GF-D8 (cell line): ENCODE data around the gene ZKSCAN3.
A peak's percentile ranks its signal among the peaks of the same experiment; 100 is the strongest.
"Not testable (repeated sequence)": the region's sequence is repeated elsewhere in the genome, so short reads cannot be mapped to it uniquely, and the experiment has no call there.

ENCODE experiments used
- DNase-seq: peaks from one replicate; lab custom pipeline; 2025; lab: John Stamatoyannopoulos, UW

The ZKSCAN3 gene

DNA sequence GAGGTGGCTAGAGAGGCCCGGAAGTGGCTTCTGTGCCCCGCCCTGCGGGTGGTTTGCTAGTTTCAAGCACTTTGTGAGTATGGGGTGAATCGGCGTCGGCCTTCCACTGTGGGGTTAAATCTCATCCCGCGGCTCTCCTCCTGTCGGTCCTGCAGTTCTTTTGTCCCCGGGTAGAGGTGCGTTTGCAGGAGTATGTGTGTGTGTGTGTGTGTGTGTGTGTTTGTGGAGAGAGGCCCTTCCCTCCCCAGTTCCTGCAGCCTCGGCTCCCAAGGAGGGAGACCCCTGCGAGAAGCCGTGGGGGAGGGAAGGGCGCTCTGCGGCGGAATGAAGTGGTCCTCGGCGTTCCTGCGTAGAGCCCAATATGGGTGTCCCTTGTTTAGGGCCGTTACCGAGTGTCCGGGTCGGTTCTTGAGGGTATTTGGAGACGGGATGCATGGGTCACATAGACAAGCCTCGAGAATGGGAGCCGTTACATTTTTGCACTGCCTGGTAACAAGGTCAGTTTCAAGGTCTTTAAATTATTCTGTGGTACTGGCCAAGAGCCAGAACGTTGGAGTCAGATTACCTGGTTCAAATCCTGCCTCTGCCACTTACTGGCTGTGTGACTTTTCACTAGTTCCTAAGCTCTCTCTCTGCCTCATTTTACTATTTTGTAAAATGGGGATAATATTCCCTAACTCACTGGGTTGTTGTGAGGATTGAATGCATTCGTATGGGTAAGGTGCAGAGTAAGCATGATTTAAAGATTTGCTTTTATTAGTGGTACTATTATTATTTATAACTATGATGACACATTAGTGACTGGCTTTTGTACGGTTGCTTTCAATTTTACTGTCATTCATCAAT lies at the start of gene ZKSCAN3:
ZKSCAN3 (plus strand) TSS at position 56 of the 846 bp plus-strand sequence. CDS start 9,640 bp downstream, outside the sequence.
- DNase-seq, result peak; percentile 54

DNA sequence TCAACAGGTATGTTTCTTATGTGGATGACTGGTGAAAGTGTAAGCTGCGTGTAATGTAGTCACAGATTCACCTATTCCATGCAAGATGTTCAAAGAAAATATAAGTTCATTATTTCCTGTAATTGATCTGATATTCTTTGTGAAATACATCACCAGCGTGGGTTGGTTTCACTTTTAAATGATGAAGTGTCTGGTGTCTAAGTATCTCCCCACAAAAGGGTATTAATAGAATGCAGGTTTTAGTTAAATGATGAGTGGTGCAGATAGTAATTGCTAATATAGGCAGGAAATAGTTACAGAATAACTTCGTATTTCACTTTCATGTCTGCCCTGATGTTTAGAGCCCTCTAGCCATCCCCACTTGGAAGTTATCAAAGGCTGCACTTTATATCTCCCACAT lies 46.2 kb upstream of the ZKSCAN3 start:
- no peak for DNase-seq

DNA sequence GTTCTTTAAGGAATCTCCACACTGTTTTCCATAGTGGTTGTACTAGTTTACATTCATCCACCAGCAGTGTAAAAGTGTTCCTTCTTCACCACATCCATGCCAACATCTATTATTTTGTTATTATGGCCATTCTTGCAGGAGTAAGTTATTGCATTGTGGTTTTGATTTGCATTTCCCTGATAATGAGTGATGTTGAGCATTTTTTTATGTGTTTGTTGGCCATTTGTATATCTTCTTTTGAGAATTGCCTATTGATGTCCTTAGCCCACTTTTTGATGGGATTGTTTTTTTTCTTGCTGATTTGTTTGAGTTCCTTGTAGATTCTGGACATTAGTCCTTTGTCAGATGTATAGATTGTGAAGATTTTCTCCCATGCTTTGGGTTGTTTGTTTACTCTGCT lies 43.4 kb upstream of the ZKSCAN3 start:
- DNase-seq, result not testable (repeated sequence)

DNA sequence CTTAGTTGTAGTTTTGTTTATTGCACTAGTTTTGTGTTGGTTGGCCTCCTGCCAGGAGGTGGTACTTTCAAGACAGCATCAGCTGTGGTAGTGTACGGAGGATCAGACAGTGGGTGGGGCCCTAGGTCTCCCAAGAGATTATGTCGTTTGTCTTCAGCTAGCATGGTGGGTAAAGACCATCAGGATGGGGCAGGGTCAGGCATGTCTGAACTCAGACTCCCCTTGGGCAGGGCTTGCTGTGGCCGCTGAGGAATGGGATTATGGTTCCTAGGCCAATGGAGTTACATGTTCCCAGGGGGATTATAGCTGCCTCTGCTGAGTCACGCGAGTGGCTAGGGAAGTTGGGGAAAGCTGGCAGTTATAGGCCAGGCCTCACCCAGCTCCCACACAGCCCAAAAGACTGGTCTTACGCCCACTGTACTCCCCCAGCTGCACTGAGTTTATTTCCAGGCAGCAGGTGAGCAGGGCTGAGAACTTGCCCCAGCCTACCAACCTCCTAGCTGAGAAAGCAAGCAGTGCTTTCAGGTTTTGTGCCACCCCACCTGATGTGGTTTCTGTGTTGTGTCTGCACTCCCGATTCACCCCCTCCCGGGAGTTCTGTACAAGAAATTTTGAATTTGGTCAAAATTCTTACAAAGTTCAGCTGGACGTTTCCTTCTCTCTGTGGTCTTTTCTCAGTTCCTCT lies 38.5 kb upstream of the ZKSCAN3 start:
- no peak for DNase-seq

DNA sequence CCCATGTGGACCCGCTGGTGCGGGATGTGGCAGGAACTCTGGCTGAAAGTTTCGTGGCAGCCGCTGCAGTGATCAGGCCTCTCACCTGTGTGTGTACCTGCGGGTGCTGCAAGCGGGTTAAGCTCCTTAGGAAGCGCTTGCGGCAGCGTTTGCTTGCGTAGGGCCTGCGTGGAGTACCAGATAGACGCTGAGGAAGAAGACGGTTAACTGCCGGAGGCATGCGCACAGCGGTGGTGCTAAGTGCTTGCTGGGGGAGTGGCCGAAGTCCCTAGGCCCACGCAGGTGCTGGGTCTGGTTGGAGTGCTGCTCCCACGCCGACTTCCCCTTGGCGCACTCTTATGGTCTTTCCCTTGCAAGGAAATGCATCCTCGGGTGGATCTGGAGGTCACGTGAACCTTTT lies 36.8 kb upstream of the ZKSCAN3 start:
- DNase-seq, result no peak

DNA sequence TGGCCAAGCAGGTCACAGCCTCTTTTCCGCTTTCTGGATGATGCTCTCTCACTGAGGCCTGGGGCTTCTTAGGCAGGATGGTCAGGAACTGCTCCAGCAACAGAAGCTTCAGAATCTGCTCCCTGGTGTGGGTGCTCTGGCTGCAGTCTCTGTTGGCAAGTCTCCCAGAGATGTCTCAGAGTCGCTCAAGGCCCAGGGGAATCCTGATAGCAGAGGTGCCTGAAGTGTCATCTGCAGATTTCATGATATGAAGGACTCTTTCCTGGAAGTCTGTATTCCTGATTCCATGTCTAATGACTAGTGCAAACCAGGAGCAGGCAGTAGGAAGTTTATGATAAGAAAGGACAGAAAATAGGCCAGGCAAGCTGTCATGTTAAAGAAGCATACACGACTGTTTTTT lies 34.1 kb upstream of the ZKSCAN3 start:
- no peak for DNase-seq

DNA sequence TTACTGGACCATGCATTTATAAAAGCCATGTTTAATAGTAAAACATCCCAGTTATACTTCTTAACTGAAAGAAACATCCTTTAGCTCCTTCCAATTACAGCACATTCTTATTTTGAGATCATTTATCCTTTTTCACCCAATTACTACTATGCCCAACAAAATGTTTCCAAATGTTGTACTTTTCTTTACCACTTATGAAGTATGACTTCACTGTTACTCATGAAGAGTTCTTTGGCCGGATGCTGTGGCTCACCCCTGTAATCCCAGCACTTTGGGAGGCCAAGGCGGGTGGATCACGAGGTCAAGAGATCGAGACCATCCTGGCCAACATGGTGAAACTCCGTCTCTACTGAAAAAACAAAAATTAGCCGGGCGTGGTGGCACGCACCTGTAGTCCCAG lies 31.9 kb upstream of the ZKSCAN3 start:
- not testable (repeated sequence) for DNase-seq

DNA sequence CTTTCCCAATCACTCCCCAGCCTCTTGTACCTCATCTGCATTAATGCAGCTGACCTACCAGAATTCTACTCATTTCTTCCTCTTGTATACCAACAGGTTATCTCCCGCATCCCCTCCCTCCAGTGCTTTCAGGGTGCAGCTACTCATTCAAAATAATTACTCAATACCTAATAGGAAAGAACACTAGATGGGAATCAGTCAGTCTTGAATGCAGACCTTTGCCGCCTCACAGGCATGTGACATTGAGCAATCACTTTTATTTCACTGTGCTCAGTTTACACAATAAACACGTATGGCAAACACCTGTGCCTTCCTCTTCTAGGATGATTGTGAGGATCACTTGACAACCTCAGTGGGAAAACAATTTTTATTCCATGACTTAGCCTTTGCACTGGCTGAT lies 27.1 kb upstream of the ZKSCAN3 start:
- DNase-seq, result no peak

DNA sequence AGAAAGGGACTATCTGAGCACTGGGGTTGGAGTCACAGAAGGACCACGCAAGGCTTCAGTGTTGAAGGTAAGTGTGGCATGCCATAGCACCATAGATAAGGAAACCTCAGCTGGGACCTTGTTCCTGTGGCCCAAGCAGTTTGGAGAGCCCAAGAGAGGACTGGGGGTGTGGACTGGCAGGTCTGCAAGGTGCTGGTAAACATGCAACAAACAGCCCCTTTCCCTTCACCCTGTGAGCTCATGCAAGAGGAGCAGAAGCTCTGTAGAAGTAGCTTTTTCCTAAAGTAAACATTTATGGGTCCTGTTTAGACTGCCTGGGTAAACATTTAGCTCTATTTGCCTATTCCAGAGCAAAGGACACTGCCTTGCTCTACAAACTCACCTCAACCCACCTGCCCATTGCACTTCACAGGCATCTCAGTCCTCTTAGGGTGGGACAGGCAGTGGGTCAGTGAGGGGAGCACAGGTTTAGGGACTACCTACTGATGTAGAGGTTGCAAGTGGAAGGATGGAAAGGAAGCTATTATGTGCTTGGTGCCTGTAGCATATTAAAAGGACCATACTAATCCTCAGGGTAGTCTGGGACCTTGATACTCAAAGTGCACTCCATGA lies 25.8 kb upstream of the ZKSCAN3 start:
- no peak for DNase-seq

DNA sequence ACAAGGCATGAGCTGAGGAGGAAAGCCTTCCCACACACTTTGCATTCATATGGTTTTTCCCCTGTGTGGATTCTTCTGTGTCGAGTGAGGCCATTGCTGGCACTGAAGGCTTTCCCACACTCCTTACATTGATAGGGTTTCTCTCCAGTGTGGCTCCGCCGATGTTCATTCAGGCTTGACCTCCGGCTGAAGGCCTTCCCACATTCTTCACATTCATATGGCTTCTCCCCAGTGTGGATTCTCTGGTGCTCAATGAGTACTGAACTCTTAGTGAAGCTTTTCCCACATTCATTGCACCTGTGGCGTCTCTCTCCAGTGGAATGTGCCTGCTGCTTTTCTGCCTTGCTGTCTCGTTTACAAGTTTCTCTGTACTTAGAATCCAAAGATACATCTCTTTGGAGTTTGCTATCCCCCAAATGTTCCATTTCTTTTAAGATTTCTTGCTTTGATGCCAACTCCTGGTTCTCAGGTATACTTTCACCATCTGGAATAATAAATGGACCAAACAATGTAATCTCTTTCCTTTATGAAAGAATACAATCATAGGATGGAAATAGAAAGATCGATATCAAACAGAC lies 23.3 kb upstream of the ZKSCAN3 start:
- DNase-seq, result no peak

DNA sequence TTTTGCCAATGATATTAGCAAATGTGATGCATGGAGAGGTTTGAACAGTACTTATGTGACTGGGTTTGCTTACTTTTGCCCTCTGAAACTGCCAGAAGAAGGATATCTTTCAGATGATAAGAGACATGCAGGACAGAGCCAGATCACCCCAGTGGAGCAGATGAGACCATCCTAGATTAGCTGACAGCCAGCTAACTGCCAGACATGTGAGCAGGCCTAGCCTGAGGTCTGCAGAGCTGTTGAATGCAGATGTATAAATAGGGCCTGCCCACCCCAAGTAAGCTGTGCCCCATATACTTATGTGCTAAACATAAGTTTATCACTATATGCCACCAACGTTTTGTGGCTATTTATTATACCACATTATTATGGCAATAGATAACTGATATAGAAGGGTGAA lies 19.7 kb upstream of the ZKSCAN3 start:
- DNase-seq, result no peak

DNA sequence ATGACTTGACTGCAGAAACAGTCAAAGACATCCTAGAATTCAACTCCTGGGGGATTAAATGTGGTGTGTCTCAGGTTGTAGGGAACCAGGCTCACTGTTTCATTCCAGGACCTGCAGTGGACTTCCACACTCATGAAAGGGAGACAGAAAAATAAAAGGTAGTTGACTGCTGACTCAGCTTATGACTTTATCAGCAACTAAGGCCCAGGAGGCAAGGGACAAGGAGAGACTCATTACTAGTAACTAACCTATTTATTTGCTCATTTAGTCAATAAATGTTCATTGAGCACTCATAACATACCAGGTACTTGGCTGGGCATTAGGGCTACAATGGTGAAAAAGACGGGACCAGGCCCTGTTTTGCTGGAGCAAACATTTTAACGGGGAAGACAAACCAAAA lies 16.7 kb upstream of the ZKSCAN3 start:
- DNase-seq, result no peak

DNA sequence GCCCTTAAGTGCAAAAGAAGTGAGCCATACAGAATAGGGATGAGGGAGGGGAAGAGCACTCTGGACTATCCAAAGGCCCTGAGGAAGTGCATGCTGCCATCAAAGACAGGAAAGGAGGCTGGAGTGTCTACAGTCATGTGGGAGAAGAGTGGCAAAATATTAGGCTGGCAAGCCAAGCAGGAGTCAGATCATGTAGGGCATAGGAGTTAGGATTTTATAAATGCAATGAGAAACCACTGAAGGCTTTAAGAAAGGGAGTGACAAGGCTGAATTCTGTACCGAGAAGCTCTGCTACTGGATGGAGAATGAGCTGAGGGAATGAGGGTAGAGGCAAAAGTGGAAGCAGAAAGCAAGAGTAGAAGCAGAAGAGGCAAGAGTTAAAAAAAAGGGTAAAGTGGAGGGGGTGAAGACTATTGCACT lies 16.1 kb upstream of the ZKSCAN3 start:
- no peak for DNase-seq

DNA sequence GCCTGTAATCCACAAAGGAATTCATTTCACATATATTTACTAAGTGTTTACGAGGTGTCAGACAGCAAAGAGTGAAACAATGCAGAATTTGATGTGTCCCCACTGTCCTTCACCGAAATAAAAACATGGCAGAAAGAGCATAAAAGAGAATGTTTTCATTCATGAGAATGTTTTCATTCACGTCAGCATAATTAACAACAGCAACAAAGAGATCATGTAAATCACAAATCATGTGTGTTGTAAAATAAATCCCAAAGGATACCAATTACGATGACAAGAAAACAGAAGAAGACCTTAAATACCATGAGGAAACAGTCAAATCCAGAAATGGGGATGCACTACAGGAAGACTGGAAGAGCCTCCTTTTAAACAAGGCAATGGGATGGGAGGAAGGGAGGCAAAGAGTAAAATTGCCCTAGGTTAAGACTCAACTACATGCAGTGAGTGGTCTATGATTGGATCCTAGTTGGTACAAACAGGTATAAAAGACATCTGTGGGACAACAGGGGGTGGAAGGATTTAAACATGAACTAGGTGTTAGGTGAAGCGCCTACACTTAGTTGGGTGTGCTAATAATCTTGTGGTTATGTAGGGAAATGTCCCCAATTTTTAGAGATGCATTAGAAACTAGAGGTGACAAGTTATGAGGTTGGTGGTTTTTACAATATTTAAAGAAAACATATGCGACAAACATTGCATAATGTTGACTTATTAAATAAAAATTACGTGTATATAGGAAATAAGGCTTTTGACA lies 15.3 kb upstream of the ZKSCAN3 start:
- DNase-seq, result no peak

DNA sequence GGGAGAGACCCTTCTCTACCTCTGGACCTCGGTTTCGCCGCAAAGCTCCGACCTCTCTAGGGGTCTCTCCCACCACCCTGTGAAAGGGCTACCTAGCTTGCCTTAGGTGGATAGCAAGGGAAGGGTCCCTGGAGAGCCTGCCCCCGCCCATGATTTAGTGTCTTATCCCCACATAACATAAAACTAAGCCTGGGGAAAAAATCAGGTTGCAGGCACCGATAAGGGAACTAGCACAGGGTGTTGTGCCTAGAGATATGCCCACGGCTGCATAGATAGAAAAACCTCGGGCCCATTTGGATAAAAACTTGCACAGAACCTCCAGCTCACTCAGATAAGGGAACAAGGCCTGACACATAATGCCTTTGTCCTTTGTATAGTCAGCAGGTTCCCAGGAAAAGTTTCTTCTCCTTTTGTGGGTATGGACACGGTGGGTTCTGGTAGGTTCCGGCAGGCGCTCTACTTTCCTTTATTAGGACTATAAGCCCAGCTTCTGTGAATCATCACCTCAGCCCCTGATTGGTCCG lies 14.6 kb upstream of the ZKSCAN3 start:
- no peak for DNase-seq

DNA sequence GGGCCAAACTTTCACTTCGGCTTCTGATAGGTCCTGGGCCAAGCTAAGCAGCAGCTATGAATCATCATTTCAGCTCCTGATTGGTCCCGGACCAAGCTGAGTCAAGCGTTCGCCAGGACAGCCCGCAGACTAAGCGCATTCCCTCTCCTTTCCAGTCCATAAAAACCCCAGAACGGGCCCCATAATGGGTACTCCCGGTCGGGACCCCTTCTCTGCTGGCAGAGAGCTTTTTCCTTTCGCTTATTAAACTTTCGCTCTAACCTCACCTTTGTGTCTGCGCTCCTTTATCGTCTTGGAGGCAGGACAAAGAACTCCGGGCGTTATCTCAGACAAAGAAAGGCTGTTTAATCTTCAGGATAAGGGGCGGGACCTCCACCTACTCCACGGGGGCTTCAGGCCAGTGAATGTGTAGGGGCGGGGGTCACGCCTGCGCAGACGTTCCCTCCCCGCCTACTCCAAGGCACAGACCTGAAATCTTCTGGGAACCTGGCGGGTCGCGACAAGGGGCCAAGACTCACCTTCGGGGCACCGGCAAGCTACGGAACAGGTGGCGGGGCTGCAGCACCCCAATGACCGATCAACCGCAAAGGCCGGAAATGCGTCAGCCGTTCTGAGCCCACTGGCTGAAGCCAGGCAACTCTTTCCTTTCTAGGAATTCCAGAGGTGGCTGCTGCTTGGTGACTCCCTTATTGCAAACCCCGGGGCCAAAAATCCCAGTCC lies 14.0 kb upstream of the ZKSCAN3 start, which contains the start of gene ZSCAN31:
ZSCAN31 (minus strand) TSS at position 585 of the 720 bp plus-strand sequence. CDS start 6,465 bp downstream, outside the sequence.
- peak; percentile 93 for DNase-seq

DNA sequence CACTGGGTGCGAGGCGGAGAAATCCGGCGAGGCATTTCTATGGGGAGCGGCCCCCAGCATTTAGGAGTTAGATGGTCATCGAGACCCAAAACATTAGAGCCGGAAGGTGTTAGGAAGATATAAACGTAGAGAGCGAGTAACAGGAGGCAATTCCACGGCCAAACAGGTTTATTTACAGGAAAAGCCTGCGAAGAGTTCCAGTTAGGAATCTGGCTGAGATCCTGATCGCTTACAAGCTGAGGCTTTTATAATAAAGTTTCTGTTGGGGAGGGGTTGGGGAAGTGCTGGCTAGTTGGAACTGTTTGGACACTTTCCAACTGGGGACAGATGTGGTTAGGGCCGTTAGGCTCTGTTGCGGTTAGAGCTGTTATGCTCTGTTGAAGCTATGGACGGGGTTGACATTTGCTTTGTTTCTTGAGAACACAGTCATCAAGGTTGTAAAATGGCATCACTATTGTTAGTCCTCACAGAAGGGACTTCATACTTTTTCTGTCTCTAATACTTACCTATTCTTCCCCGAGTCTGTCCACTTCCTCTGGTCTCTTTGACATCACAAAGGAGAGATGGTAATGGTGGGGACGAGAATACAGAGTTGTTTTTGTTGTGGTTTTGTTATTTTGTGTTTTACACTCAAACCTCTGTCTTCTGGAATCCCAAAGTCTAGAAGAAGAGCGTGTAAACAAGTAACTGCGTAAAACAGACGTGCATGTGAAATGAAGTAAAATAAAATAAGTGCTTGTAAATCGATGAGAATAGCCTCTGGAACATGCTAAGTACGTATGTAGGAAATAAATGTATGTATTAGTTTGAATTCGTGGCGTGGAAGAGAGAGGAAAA lies 13.2 kb upstream of the ZKSCAN3 start:
- DNase-seq, result peak; percentile 89

DNA sequence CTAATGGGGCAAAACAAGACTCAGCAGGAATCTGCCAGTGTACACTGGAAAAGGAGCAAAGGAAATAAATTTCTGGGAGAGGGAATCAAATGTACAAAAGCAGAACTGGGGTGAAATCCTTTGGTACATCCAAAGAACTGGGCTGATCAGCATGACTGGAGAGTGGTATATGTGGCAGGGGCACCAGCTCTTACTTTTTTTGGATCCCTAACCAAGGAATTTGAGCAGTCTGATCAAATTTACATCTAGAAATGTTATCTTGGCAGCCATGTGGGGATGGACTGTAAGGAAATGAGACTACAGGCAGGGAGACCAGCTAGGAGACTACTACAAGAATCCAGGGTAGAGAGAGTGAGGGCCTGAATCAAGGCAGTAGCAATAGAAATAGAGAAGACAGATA lies 12.6 kb upstream of the ZKSCAN3 start:
- no peak for DNase-seq

DNA sequence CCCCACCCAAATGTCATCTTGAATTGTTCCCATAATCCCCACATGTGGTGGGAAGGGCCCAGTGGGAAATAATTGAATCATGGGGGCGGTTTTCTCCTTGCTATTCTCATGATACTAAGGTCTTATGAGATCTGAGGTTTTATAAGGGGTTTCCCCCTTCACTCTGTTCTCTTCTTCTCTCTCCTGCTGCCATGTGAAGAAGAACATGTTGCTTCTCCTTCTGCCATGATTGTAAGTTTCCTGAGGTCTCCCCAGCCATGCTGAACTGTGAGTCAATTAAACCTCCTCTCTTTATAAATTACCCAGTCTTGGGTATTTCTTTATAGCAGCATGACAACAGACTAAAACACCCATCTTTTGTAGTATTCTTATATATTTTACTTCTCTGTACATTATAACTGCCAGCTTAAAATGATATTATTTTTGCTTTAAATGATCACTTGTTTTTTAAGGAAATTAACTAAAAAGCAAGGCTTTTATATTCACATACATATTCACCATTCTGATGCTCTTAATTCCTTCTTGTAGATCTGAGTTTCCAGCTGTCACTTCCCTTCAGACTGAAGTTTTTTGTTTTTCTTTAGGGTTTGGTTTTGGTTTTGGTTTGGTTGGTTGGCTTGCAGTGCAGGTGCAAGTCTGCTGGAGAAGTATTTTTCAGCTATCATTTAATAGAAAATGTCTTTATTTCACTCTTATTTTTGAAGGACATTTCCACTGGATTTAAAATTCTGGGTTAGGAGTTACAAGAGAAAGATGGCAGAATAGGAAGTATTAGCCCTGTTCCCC lies 9.2 kb upstream of the ZKSCAN3 start:
- no peak for DNase-seq
